Esophagus muscularis mucosa (tissue), 3 donors: Measurements from ENCODE around the gene MOCS1.

Experiments
- POLR2A ChIP-seq: fragments of 450-650 bp; IDR thresholded peaks from one replicate; pipeline ENCODE4 v1.6.1; 2017; ENCODE audit warnings: antibody characterized with exemption, moderate library complexity, mild to moderate bottlenecking, low read depth
- TF ChIP-seq, protein P1 (sequence below), 3 experiments: fragments of 200-600 bp in 2 of 3; fragments of 450-650 bp in 1 of 3; sonication (generic) in 2 of 3; IDR thresholded peaks; one replicate each; pipeline ENCODE4 v1.5.1; 2017 to 2019; ENCODE audit warnings: antibody characterized with exemption in 3 of 3, mild to moderate bottlenecking in 2 of 3, moderate library complexity in 1 of 3

DNA sequence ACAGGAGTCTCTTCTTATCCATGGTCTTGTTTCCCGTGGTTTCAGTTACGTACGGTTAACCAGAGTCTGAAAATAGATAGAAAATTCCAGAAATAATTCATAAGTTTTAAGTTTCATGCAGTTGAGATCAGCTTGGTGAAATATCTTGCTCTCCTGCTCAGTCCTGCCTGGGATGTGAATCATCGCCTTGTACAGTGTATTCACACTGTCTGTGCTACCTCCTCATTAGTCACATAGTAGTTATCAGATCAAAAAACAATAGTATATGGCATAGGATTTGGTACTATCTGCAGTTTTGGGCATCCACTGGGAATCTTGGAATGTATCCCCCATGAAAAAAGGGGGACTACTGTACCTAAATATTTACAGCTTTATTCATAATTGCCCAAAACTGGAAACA, 22.7 kb upstream of the MOCS1 start:
- TF ChIP-seq, protein P1, sequence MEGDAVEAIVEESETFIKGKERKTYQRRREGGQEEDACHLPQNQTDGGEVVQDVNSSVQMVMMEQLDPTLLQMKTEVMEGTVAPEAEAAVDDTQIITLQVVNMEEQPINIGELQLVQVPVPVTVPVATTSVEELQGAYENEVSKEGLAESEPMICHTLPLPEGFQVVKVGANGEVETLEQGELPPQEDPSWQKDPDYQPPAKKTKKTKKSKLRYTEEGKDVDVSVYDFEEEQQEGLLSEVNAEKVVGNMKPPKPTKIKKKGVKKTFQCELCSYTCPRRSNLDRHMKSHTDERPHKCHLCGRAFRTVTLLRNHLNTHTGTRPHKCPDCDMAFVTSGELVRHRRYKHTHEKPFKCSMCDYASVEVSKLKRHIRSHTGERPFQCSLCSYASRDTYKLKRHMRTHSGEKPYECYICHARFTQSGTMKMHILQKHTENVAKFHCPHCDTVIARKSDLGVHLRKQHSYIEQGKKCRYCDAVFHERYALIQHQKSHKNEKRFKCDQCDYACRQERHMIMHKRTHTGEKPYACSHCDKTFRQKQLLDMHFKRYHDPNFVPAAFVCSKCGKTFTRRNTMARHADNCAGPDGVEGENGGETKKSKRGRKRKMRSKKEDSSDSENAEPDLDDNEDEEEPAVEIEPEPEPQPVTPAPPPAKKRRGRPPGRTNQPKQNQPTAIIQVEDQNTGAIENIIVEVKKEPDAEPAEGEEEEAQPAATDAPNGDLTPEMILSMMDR (IDR thresholded peaks at IDR 0.05), result no peak
- no peak for TF ChIP-seq POLR2A
